Mucosa of rectum (tissue), 2 donors: Measurements from ENCODE around the gene YIPF7.

Experiments
- H3K27ac ChIP-seq, 2 donors: one replicate each; pipeline ENCODE4 v1.7.0; 2013; ENCODE audit warnings: inconsistent platforms in 2 of 2, low read depth in 2 of 2, low read length in 2 of 2
- H3K27me3 ChIP-seq, 2 donors: one replicate each; pipeline ENCODE4 v1.7.0; 2013; ENCODE audit warnings: low read length in 2 of 2; ENCODE audit not compliant: control insufficient read depth in 2 of 2, insufficient read depth in 2 of 2
- H3K36me3 ChIP-seq, 2 donors: one replicate each; pipeline ENCODE4 v1.7.0; 2013; ENCODE audit warnings: low read length in 2 of 2; ENCODE audit not compliant: control insufficient read depth in 2 of 2, insufficient read depth in 2 of 2
- H3K4me1 ChIP-seq, 2 donors: one replicate each; pipeline ENCODE4 v1.7.0; 2013; ENCODE audit warnings: low read length in 2 of 2, mild to moderate bottlenecking in 1 of 2; ENCODE audit not compliant: control insufficient read depth in 2 of 2, insufficient read depth in 2 of 2
- H3K4me3 ChIP-seq, 2 donors: one replicate each; pipeline ENCODE4 v1.7.0; 2013; ENCODE audit warnings: low read length in 2 of 2
- H3K9ac ChIP-seq, 2 donors: one replicate each; pipeline ENCODE4 v1.7.0; 2013; ENCODE audit warnings: low read length in 2 of 2, low read depth in 1 of 2, mild to moderate bottlenecking in 1 of 2
- H3K9me3 ChIP-seq, 2 donors: one replicate each; pipeline ENCODE4 v1.7.0; 2013; ENCODE audit warnings: low read length in 2 of 2; ENCODE audit not compliant: control insufficient read depth in 2 of 2
- donor health status: healthy.
- donor health status: Normal muscosa, but diverticular disease.

YIPF7 gene

DNA sequence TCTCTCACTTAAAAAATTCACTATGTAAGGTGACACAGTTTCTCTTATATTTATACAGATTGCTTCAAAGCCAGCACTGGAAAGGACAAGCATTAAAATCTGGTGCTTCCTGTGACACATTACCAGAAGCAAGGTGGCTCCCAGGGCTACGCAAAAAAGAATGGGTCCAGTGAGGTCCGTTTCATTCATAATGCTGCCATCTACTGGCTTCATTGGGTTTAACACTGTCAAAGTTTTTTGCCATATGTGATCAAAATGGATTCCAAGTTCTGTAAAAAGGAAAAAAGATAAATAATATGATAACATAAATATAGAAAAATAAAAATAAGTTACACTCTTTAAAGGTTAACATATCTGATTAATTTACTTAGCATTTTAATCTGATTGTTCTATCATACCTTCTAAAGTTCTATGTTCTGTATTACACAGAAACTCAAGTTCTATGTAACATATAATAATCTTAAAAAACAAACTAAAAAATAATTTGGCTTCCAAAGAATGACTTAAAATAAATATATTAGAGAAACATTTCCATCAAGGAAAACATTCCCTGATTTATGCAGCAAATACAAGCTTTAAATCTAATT is 22.1 kb downstream of the YIPF7 start:
- Histone ChIP-seq H3K4me1 (no peaks in the 10 kb centered on the region), H3K27me3 (no peaks in the 10 kb centered on the region)

DNA sequence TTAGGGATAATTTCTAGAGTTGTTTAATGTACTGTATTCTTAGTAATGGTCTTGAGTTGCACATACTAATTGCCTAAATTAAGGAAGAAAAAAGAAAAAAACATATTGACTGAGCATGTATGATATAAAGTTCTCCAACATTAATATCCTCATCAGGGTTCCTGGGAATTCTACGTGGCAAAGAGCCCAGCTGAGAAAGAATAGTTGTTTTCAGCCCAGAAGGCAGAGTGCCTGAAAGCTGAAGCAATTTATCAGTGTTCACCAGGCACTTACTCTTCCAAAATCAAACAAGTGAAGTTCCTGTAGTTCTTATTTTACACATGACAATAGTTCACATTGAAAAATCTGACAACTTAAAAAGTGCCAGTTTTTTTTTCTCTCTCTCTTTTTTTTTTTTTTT is 27.7 kb downstream of the YIPF7 start:
- Histone ChIP-seq H3K9ac (no peak overlapping the region), H3K4me1 (no peaks in the 10 kb centered on the region), H3K4me3 (no peak overlapping the region), H3K27me3 (no peaks in the 10 kb centered on the region), H3K36me3 (no peaks in the 10 kb centered on the region), H3K9me3 (no peaks in the 10 kb centered on the region), H3K27ac (no peak overlapping the region)

More for the DNA sequence above, 22.1 kb downstream of the YIPF7 start:
- H3K4me3 ChIP-seq: no peak overlapping the region
- H3K36me3 ChIP-seq: no peaks in the 10 kb centered on the region
- H3K27ac ChIP-seq: no peak overlapping the region
- H3K9me3 ChIP-seq: no peaks in the 10 kb centered on the region
- no peak overlapping the region for H3K9ac ChIP-seq

DNA sequence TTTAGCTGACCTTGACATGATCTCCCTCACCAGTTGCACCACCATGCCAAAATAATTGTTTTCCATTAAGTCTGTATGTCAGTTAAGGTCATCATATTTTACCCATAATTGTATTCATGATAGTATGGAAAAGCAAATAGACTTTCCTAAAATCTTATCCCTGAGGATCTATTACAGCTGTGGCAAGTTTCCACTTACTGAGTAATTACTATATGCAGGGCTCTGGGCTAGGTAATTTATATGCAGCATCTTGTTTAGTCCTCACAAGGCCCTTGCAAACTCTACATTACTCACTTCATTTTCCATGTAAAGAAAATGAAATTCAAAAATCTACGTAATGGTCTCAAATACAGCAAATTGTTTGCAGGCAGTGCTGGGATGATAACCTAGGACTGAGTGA is 34.8 kb downstream of the YIPF7 start:
- H3K9ac ChIP-seq: no peak overlapping the region
- no peaks in the 10 kb centered on the region for H3K36me3 ChIP-seq
- no peak overlapping the region for H3K27ac ChIP-seq
- H3K27me3 ChIP-seq: no peaks in the 10 kb centered on the region
- H3K9me3 ChIP-seq: no peaks in the 10 kb centered on the region
- H3K4me3 ChIP-seq: no peak overlapping the region
- no peaks in the 10 kb centered on the region for H3K4me1 ChIP-seq

DNA sequence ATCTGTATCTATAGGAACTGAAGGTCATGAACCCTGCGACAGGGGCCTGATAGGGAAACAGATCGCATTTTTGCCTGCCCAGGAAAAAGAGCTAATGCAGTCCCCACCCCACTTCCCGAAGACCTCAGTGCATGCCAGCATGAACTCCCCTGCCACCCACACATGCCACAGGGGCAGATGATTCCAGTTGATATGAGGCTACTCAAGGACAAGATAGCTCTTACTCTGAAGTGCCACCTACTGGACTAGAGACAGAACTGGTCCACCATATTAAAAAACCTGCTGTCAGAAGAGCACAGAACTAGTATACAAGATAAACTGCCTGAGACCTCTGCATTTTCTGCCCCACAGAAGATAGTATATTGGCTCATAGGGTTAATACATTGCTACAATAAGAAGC is 68.0 kb downstream of the YIPF7 start:
- Histone ChIP-seq H3K9me3 (no peaks in the 10 kb centered on the region), H3K4me1 (no peaks in the 10 kb centered on the region), H3K9ac (no peak overlapping the region), H3K36me3 (no peaks in the 10 kb centered on the region), H3K27ac (no peak overlapping the region), H3K4me3 (no peak overlapping the region), H3K27me3 (no peaks in the 10 kb centered on the region)

DNA sequence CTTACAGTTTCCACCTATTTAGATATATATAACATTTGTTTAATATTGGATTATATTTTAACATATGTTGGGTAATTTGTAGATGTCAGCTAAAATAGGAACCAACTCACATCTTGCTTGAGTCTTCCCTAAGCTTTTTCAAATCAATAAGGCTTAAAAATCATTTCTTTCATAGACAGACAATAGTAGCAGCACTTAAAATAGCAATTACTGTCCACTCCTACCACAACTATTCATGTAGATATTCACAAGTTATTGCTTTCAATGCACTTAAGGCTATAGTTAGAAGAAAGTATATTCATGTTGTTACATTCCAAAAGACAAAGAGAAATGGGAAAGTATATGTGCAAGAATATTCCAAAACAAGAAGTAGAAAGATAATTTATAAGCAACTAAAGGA is 71.2 kb downstream of the YIPF7 start:
- Histone ChIP-seq H3K9me3 (no peaks in the 10 kb centered on the region), H3K27me3 (no peaks in the 10 kb centered on the region), H3K9ac (no peak overlapping the region), H3K36me3 (no peaks in the 10 kb centered on the region), H3K4me1 (no peaks in the 10 kb centered on the region), H3K27ac (no peak overlapping the region), H3K4me3 (no peak overlapping the region)

DNA sequence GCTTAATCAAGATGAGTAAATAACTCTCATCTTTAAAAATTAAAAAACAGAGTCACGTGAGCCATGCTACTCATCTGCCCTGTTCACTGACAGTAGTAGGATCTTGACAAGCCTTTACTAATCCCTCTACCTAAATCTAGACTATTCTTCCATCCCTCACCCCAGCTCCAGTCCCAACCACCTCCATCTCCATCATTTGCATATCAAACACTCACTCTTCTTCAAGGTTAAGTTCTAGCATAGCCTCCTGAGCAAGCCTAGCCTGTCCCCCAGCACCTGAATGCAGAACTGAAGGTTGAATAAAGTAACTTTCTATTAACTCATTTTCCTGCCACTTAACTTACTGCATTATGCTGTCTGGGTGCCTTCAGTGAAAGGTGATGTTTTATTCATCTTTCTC is 72.5 kb downstream of the YIPF7 start:
- H3K27me3 ChIP-seq: no peaks in the 10 kb centered on the region
- H3K4me1 ChIP-seq: no peaks in the 10 kb centered on the region
- no peaks in the 10 kb centered on the region for H3K9me3 ChIP-seq
- no peak overlapping the region for H3K4me3 ChIP-seq
- H3K9ac ChIP-seq: no peak overlapping the region
- no peaks in the 10 kb centered on the region for H3K36me3 ChIP-seq
- H3K27ac ChIP-seq: no peak overlapping the region
